NCI-H146 treated with DMSO at 0.1 percent for 48 hours (cell line): Measurements from ENCODE around the gene SLC44A5.
"Not testable (repeated sequence)": the region's sequence is repeated elsewhere in the genome, so short reads cannot be mapped to it uniquely, and the experiment has no call there.

Experiments
- DNase-seq: peaks from one replicate; lab custom pipeline; 2025; ENCODE audit not compliant: unreplicated experiment; lab: John Stamatoyannopoulos, UW

SLC44A5 gene

DNA sequence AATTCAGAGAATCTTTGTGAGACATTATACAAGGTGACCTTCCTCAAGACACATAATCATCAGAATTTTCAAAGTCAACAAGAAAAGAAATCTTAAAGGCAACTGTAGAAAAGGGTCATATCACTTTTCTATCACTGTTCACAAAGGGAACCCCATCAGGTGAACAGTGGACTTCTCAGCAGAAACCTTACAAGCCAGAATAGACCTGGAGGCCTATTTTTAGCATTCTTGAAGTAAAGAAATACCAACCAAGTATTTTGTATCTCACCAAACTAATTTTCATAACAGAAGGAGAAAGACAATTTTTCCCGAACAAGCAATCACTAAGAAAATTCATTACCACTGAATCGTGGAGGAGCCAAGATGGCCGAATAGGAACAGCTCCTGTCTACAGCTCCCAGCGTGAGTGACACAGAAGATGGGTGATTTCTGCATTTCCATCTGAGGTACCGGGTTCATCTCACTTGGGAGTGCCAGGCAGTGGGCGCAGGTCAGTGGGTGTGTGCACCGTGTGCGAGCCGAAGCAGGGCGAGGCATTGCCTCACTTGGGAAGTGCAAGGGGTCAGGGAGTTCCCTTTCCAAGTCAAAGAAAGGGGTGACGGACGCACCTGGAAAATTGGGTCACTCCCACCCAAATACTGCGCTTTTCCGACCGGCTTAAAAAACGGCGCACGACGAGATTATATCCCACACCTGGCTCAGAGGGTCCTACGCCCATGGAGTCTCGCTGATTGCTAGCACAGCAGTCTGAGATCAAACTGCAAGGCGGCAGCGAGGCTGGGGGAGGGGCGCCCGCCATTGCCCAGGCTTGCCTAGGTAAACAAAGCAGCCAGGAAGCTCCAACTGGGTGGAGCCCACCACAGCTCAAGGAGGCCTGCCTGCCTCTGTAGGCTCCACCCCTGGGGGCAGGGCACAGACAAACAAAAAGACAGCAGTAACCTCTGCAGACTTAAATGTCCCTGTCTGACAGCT lies 235.2 kb downstream of the SLC44A5 start:
- peak; percentile 13 for DNase-seq

- no peak for DNase-seq
Observed at GRCh38 chr1:75373542-75374159, 237.3 kb downstream of the SLC44A5 start.

GRCh38 chr1:75366595-75366994 lies 244.3 kb downstream of the SLC44A5 start:
- DNase-seq, result no peak

- no peak for DNase-seq
Observed at GRCh38 chr1:75361260-75361659, 249.7 kb downstream of the SLC44A5 start.

DNA sequence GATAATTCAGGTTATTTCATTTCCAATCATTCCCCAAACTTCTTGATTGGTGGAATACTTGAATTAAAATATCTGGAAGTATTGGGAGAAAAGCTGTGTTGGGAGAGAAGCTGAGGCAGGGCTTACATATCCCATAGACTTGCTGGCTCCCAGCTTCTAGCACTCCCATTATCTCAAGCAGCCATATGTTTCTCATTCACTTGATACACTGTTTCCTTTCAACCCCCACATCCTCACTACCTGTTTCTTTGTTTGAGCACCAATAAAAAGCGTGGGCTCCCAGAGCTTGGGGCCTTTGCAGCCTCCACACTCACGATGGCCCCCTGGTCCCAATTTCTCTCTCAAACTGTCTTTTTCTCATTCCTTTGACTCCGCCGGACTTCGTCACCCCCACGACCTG lies 256.6 kb downstream of the SLC44A5 start:
- not testable (repeated sequence) for DNase-seq

DNA sequence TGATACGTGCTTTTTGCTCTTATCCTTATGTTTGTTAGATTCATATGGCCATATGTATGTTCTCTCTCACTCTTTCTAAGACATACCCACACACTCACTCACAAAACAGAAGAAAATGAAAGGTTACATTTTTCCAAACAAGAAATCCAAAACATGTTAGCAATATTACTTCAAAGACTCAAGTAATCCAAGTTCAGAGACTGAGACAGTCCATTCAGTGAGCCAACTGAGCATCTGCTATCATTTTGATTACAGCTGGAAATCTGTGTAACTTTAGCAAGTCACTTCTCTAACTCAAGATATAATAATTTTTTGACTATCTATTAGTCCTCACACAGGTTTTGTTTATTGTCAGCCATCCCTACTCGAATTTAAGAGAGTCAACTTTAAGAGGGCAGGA lies 257.9 kb downstream of the SLC44A5 start:
- DNase-seq, result no peak

DNA sequence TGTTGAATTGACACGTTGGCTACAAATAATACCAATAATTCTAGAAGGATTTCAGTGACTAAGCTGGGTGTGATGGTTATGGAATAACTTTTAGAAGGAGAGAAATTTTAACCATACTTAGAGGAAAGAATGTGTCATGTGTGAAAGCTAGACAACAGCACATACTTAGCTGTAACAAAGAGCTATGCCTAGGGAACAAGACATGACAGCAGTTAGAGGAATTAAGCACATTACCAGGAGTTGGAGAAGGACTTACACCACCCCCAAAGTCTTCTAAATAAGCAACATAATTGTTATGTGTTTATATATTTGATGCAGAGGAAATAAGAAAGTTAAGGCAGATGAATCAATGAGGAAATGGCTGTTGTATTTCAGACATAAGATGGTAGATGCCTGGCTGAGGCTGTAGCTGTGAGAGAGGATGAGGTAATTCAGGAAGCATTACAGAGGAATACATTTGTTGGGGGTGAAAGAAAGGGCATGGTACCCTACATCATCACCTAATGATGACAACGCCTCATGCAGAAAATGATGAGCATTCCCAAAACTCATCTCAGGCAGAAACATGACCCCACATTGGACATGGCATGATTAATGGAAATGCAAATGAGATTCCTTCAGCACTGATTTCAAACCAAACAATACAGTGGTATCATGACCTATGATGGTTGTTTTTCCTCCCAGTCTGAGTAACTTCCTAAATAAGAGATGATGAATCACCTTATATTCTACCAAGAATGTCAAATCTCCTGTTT lies 265.2 kb downstream of the SLC44A5 start:
- DNase-seq, result no peak

GRCh38 chr1:75342786-75343185 lies 268.1 kb downstream of the SLC44A5 start:
- peak; percentile 89 for DNase-seq

GRCh38 chr1:75341537-75341936 lies 269.4 kb downstream of the SLC44A5 start:
- no peak for DNase-seq

DNA sequence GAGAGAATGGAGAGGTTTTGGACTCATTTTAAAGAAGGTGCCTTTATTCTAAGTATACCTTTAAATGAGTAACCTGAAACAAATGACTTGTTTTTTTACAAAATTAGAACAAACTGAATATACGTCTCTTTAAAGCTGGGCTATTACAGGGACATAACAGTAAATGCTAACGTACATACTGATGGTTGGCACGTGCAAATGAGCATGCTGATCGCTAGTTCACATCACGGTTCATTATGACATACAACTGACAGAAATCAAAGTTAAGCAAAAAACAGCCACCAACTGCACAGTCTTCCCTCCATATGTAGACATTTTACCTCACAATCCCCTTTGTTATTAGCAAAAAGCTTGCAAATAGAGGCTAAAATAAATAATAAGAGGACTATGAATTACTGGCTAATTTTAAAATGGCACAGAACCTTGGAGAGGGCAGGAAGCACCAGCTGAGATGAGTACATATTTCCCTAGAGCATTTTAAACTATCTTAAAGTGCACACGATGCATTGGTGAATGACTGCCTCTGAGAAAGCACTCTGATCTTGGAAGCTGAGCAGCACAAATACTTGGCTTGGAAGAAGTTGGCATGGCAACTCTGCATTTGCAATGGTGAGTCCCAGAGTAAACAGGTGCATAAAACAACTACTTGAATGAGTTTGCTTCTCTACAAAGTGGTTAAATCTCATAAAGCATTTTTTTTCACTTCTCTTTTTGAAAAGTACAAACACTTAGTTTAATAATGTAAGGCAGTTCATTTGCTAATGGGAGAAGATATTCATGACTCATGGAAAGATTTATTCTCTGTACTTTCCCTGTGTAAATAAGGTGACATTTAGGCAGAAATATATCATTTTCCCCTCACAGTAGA lies 272.1 kb downstream of the SLC44A5 start:
- DNase-seq, result peak; percentile 33

DNA sequence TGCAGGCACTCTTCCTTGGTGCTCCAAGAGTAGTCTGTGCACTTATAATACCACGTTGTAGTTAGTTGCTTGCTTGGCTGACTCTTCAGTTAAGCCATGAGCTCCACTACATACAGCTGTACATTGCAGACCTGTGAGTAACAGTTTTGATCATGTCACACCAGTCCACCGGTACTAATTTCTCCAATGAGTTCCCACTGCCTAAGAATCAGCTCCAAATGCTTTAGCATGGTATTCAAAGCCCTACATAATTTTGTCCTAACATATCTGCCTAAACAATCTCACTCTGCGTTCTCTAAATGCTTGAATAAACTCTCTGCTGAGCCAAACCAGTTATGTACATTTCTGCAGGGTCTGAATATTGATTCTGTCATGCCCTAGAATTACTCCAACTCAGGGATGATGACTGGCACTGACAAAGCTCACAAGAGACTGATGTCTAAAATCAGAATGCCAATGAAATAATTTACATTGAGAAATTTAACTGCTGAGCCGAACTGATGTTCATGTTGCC lies 276.0 kb downstream of the SLC44A5 start:
- no peak for DNase-seq

- no peak for DNase-seq
Observed at GRCh38 chr1:75330624-75331023, 280.3 kb downstream of the SLC44A5 start.

GRCh38 chr1:75328691-75329090 lies 282.2 kb downstream of the SLC44A5 start:
- DNase-seq, result no peak

DNA sequence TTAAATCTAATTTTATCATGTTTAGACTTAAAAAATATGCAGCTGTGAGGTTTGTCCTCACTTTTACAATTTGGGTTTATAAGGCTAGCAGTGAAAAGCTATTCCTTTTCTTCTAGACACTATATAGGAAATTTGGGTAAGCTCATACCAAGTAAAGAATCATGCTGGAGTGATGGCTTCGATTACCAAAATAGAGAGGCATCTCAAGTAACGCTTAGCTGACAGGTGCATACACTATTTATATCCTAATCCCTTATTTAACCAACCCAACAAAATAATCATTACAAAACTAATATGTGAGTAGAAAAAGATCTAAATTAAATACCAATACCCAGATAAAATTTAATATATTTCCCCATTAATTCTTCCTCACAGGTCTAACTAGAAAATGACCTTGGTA lies 283.5 kb downstream of the SLC44A5 start:
- DNase-seq, result no peak

- DNase-seq, result no peak
Observed at GRCh38 chr1:75317976-75318375, 292.9 kb downstream of the SLC44A5 start.

- no peak for DNase-seq
Observed at GRCh38 chr1:75316230-75316629, 294.7 kb downstream of the SLC44A5 start.

DNA sequence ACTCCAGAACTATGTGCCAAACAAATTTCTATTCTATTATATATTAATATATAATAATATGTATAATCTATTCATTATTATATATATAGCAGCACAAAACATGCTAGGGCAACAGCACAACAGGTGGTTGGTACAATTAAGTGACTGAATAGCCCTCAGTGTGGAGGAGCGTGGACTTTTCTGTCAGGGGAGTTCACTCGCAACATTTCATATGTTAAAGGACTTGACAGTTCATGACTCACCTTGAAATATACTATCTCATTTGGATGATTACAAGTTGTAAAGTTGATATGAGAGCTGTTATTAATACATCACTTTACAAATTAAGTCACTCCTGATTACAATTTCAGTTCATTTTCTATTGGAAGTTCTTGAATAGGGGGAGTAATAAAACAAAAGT lies 298.3 kb downstream of the SLC44A5 start:
- no peak for DNase-seq

DNA sequence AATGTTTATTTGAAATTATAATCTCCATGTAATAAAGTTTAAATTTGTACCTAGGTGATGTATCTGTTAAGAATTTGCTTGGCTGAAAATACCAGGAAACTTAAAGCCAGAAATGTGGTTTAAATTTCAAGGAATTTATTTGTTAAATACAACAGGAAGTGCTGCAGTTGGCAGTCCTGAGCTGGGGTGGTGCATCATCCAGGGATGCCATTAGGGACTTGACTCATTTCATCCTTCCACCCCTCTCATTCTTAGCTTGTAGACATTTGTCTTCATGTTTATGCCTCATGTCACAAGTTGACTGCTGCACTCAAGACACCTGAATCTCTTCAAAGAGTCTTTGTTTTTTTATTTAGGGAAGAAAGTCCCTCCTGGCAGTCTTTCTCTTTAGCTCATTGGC lies 300.8 kb downstream of the SLC44A5 start:
- DNase-seq, result no peak

DNA sequence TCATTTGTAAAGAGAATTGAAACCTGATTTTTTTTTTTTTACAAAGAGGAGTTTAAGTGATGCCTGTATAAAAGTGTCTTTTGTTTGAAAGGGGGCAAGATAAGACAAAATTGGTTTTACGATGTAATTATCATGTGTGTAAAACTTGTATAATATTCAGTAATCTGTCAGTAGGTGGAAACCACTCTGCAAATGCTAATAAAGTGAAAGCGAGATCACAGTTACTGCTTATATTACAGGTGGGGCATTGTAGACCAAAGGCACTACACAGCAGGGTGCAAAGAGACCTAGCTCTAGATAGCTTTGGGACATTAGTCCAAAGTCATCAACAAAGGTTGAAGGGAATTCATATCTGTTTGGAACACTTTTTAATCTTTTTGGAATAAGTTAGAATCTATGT lies 302.5 kb downstream of the SLC44A5 start:
- peak; percentile 54 for DNase-seq

DNA sequence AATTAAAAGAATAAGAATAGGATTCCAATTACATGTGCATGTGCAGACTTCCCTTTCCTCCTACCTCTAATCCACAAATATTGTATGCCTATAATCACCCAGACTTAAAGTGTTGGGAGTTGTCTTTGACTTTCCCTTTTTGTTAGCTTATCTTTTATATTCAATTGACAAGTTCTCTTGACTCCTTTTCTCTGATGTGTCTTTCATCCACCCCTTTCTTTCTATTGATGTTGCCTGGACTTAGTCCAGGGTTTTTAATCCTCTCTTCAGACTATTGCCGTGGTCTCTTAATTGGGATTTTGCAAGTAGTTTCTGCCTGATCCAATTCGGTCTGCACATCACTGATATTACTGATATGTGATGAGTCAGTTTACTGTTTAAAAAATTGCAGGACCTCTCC lies 305.9 kb downstream of the SLC44A5 start:
- no peak for DNase-seq
